ENCODE results near the gene DGKI.

Gene DGKI

DNA sequence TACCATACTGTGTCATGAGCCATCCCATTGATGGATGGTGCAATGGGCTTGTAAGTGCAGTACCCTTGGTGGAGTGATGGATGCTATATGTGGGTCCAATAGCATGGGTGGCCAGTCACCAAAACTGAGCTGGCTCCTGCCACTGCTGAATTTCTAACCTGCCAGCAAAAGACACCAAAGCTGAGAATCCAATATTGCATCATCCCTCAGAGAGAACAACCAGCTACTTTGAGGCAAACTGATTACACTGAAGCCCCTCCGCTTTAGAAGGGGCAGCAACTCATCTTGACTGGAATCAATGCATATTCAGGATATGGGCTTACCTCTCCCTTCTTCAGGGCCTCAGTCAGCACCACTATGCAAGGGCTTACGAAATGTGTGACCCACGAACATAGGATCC is 211.6 kb downstream of the DGKI start:
- Histone ChIP-seq H3K79me2 (ENCODE audit: control insufficient read depth, insufficient read depth, low read length, poor library complexity) (no peaks in the 10 kb centered on the region), H3K36me3 (ENCODE audit: control insufficient read depth in 1 of 2, insufficient read depth in 2 of 2, low read length in 2 of 2) (no peaks in the 10 kb centered on the region), H2BK5ac (ENCODE audit: low read depth, low read length, poor library complexity) (no peak overlapping the region), H2AFZ (ENCODE audit: insufficient read depth, low read length, poor library complexity) (no peak overlapping the region), H3K27me3 (ENCODE audit: insufficient read depth, low read length) (no peaks in the 10 kb centered on the region), H4K12ac (ENCODE audit: low read depth, low read length) (no peak overlapping the region), H3K14ac (ENCODE audit: low read length) (no peak overlapping the region), H3K9me3 (ENCODE audit: insufficient read depth, low read depth, low read length) (no peaks in the 10 kb centered on the region), H4K8ac (ENCODE audit: low read depth, low read length) (no peak overlapping the region), H3K4me1 (ENCODE audit: control insufficient read depth in 1 of 2, insufficient read depth in 2 of 2, low read length in 2 of 2) (no peaks in the 10 kb centered on the region), H2AK5ac (ENCODE audit: low read length) (no peak overlapping the region), H3K4me2 (ENCODE audit: low read length) (no peak overlapping the region), H3K79me1 (ENCODE audit: low read length) (no peaks in the 10 kb centered on the region), H3K23ac (ENCODE audit: low read length) (peak overlapping the region; percentile 10), H2BK120ac (ENCODE audit: insufficient read depth, low read length, poor library complexity) (no peak overlapping the region), H3K27ac (ENCODE audit: low read depth, low read length) (no peak overlapping the region), H3K4ac (ENCODE audit: low read depth, low read length) (no peak overlapping the region), H2BK12ac (ENCODE audit: low read length) (no peak overlapping the region), H4K91ac (ENCODE audit: low read depth, low read length) (no peak overlapping the region), H3K9ac (ENCODE audit: low read length) (no peak overlapping the region), H3K4me3 (ENCODE audit: low read depth, low read length) (no peak overlapping the region), H3K18ac (ENCODE audit: low read length) (no peak overlapping the region)
- no peak for DNase-seq
- no CpG with 5 or more reads among the region's 3 CpGs for WGBS (ENCODE audit: extremely low coverage, insufficient coverage, insufficient read length)

DNA sequence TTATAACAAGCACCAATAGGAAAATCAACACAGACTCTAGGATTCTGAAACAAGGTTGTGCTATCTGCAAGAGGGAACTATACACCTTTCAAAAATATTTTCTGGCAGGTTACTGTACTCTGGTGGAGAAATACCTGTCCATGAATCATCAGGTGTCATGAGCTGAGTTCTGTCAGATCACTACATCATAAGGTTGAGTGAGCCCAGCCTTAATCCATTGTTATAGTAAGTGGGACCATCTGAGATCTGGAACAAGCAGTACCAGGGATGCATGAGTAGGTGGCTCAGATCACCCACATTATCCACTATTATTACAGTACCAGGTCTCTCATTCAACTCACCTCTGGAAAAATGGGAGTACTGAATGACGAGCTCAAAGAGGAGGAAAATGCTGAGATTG is 212.4 kb downstream of the DGKI start:
- Histone ChIP-seq H3K4ac (ENCODE audit: low read depth, low read length) (no peak overlapping the region), H4K8ac (ENCODE audit: low read depth, low read length) (no peak overlapping the region), H2AK5ac (ENCODE audit: low read length) (no peak overlapping the region), H2BK5ac (ENCODE audit: low read depth, low read length, poor library complexity) (no peak overlapping the region), H3K27ac (ENCODE audit: low read depth, low read length) (no peak overlapping the region), H3K36me3 (ENCODE audit: control insufficient read depth in 1 of 2, insufficient read depth in 2 of 2, low read length in 2 of 2) (no peaks in the 10 kb centered on the region), H2AFZ (ENCODE audit: insufficient read depth, low read length, poor library complexity) (no peak overlapping the region), H3K27me3 (ENCODE audit: insufficient read depth, low read length) (no peaks in the 10 kb centered on the region), H2BK120ac (ENCODE audit: insufficient read depth, low read length, poor library complexity) (no peak overlapping the region), H4K91ac (ENCODE audit: low read depth, low read length) (no peak overlapping the region), H3K4me3 (ENCODE audit: low read depth, low read length) (no peak overlapping the region), H3K18ac (ENCODE audit: low read length) (no peak overlapping the region), H4K12ac (ENCODE audit: low read depth, low read length) (no peak overlapping the region), H3K4me1 (ENCODE audit: control insufficient read depth in 1 of 2, insufficient read depth in 2 of 2, low read length in 2 of 2) (no peaks in the 10 kb centered on the region), H3K79me1 (ENCODE audit: low read length) (no peaks in the 10 kb centered on the region), H3K9ac (ENCODE audit: low read length) (no peak overlapping the region), H3K14ac (ENCODE audit: low read length) (no peak overlapping the region), H3K9me3 (ENCODE audit: insufficient read depth, low read depth, low read length) (no peaks in the 10 kb centered on the region), H3K4me2 (ENCODE audit: low read length) (no peak overlapping the region), H3K79me2 (ENCODE audit: control insufficient read depth, insufficient read depth, low read length, poor library complexity) (no peaks in the 10 kb centered on the region), H2BK12ac (ENCODE audit: low read length) (no peak overlapping the region), H3K23ac (ENCODE audit: low read length) (no peak overlapping the region)
- DNase-seq, result peak in 1 of 2 donors; percentile 14
- no CpG with 5 or more reads among the region's 1 CpG for WGBS (ENCODE audit: extremely low coverage, insufficient coverage, insufficient read length)

DNA sequence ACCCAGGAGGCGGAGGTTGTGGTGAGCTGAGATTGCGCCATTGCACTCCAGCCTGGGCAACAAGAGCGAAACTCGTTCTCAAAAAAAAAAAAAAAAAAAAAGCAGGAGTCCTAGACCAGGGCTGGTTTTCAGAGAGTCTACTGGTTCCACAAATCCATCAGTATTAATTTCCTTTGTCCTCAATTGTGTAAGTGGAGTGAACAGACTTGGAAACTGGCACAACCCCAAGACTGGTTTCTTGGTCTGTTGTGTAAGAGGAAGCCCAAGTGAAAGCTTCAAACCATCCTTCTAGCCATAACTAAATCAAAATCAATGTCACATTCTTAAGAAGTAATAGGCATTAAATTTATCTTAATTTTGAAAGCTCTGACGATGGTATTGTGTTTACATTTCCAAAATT is 213.6 kb downstream of the DGKI start:
- Histone ChIP-seq H3K4me3 (ENCODE audit: low read depth, low read length) (no peak overlapping the region), H3K79me2 (ENCODE audit: control insufficient read depth, insufficient read depth, low read length, poor library complexity) (no peaks in the 10 kb centered on the region), H3K14ac (ENCODE audit: low read length) (no peak overlapping the region), H2AFZ (ENCODE audit: insufficient read depth, low read length, poor library complexity) (no peak overlapping the region), H2BK12ac (ENCODE audit: low read length) (no peak overlapping the region), H2BK120ac (ENCODE audit: insufficient read depth, low read length, poor library complexity) (no peak overlapping the region), H4K8ac (ENCODE audit: low read depth, low read length) (no peak overlapping the region), H3K4me2 (ENCODE audit: low read length) (no peak overlapping the region), H3K18ac (ENCODE audit: low read length) (no peak overlapping the region), H3K9me3 (ENCODE audit: insufficient read depth, low read depth, low read length) (no peaks in the 10 kb centered on the region), H3K23ac (ENCODE audit: low read length) (no peak overlapping the region), H2AK5ac (ENCODE audit: low read length) (no peak overlapping the region), H4K91ac (ENCODE audit: low read depth, low read length) (no peak overlapping the region), H3K4me1 (ENCODE audit: control insufficient read depth in 1 of 2, insufficient read depth in 2 of 2, low read length in 2 of 2) (no peaks in the 10 kb centered on the region), H4K12ac (ENCODE audit: low read depth, low read length) (no peak overlapping the region), H3K27ac (ENCODE audit: low read depth, low read length) (no peak overlapping the region), H3K27me3 (ENCODE audit: insufficient read depth, low read length) (no peaks in the 10 kb centered on the region), H3K9ac (ENCODE audit: low read length) (no peak overlapping the region), H3K36me3 (ENCODE audit: control insufficient read depth in 1 of 2, insufficient read depth in 2 of 2, low read length in 2 of 2) (no peaks in the 10 kb centered on the region), H3K79me1 (ENCODE audit: low read length) (no peaks in the 10 kb centered on the region), H2BK5ac (ENCODE audit: low read depth, low read length, poor library complexity) (no peak overlapping the region), H3K4ac (ENCODE audit: low read depth, low read length) (no peak overlapping the region)
- WGBS (ENCODE audit: extremely low coverage, insufficient coverage, insufficient read length), result no CpG with 5 or more reads among the region's 5 CpGs
- no peak for DNase-seq

DNA sequence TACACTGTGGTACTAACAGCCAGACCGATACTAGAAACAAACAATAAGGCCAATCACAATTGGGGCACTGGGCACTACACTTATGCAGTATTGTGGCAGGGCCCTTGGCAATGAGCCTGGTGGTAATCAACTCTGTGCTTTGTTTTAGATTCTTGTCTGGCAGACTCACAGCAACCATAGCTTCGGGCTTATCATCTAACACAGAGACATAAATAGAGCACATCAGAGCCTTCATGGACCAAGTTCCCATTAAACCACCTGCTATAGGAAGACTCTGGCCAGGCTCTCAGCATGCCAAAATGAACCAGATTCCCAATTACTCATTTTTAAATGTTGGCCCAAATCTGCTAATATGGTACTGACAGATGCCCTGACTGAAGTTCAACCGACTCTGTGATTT is 218.6 kb downstream of the DGKI start:
- no peak overlapping the region for H2AK5ac ChIP-seq (ENCODE audit: low read length)
- no peak overlapping the region for H2BK5ac ChIP-seq (ENCODE audit: low read depth, low read length, poor library complexity)
- no peak overlapping the region for H4K91ac ChIP-seq (ENCODE audit: low read depth, low read length)
- H2AFZ ChIP-seq (ENCODE audit: insufficient read depth, low read length, poor library complexity), result no peak overlapping the region
- no peak overlapping the region for H4K8ac ChIP-seq (ENCODE audit: low read depth, low read length)
- no peaks in the 10 kb centered on the region for H3K4me1 ChIP-seq (ENCODE audit: control insufficient read depth in 1 of 2, insufficient read depth in 2 of 2, low read length in 2 of 2)
- no peaks in the 10 kb centered on the region for H3K9me3 ChIP-seq (ENCODE audit: insufficient read depth, low read depth, low read length)
- no peak overlapping the region for H3K23ac ChIP-seq (ENCODE audit: low read length)
- no peaks in the 10 kb centered on the region for H3K27me3 ChIP-seq (ENCODE audit: insufficient read depth, low read length)
- H3K27ac ChIP-seq (ENCODE audit: low read depth, low read length), result no peak overlapping the region
- no peaks in the 10 kb centered on the region for H3K79me1 ChIP-seq (ENCODE audit: low read length)
- H3K4me3 ChIP-seq (ENCODE audit: low read depth, low read length), result no peak overlapping the region
- no peaks in the 10 kb centered on the region for H3K79me2 ChIP-seq (ENCODE audit: control insufficient read depth, insufficient read depth, low read length, poor library complexity)
- H3K9ac ChIP-seq (ENCODE audit: low read length), result no peak overlapping the region
- H3K14ac ChIP-seq (ENCODE audit: low read length), result no peak overlapping the region
- no peak overlapping the region for H3K18ac ChIP-seq (ENCODE audit: low read length)
- H3K4me2 ChIP-seq (ENCODE audit: low read length), result no peak overlapping the region
- no CpG with 5 or more reads among the region's 3 CpGs for WGBS (ENCODE audit: extremely low coverage, insufficient coverage, insufficient read length)
- no peak for DNase-seq
- H2BK12ac ChIP-seq (ENCODE audit: low read length), result no peak overlapping the region
- H3K36me3 ChIP-seq (ENCODE audit: control insufficient read depth in 1 of 2, insufficient read depth in 2 of 2, low read length in 2 of 2), result no peaks in the 10 kb centered on the region
- H4K12ac ChIP-seq (ENCODE audit: low read depth, low read length), result no peak overlapping the region
- no peak overlapping the region for H3K4ac ChIP-seq (ENCODE audit: low read depth, low read length)
- H2BK120ac ChIP-seq (ENCODE audit: insufficient read depth, low read length, poor library complexity), result no peak overlapping the region

Measured in trophoblast cell (in vitro differentiated cells and primary cell).